Transverse colon (tissue), 4 donors: Measurements from ENCODE around the gene CAPN1.

Experiments
- CTCF ChIP-seq, 5 experiments: fragments of 200-600 bp in 3 of 5; fragments of 450-650 bp in 2 of 5; sonication (generic) in 3 of 5; IDR thresholded peaks; 1 replicate in 2 of 5; 2 replicates in 3 of 5; pipeline ENCODE4 v1.5.1; 2016 to 2017; ENCODE audit warnings: antibody characterized with exemption in 5 of 5, inconsistent platforms in 3 of 5, mild to moderate bottlenecking in 2 of 5, moderate library complexity in 1 of 5
- EP300 ChIP-seq: sonication (generic); formaldehyde crosslinking; IDR thresholded peaks from one replicate; pipeline ENCODE4 v1.6.1; 2017; ENCODE audit warnings: antibody characterized with exemption, low read depth
- POLR2A ChIP-seq: fragments of 450-650 bp; IDR thresholded peaks from one replicate; pipeline ENCODE4 v1.6.1; 2016; ENCODE audit warnings: antibody characterized with exemption, mild to moderate bottlenecking, moderate library complexity
- POLR2AphosphoS5 ChIP-seq, 3 donors: sonication (generic); formaldehyde crosslinking; IDR thresholded peaks; one replicate each; pipeline ENCODE4 v1.6.1; 2016; ENCODE audit warnings: antibody characterized with exemption in 3 of 3

DNA sequence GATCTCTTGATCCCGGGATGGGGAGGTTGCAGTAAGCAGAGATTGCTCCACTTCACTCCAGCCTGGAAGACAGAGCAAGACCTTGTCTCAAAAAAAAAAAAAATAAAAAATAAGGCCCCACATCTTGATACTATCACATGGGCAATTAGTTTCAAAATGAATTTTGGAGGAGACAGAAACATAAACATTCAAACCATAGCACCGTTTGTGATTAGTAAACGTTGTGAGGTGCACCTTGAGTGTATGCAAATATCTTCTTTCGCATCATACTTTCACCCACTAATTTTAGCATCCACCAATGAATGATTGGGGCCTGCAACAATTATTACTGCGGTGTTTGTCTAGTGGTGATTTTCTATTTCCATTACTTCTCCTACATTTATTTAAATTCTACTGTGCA is 22.7 kb upstream of the CAPN1 start:
- no peak for TF ChIP-seq POLR2A
- no peak for TF ChIP-seq EP300
- no peak for TF ChIP-seq CTCF (IDR thresholded peaks at IDR 0.05)
- TF ChIP-seq POLR2AphosphoS5 (IDR thresholded peaks at IDR 0.05), result no peak
